Esophagus muscularis mucosa (tissue), 4 donors: ENCODE data around the gene SLAMF9.

ENCODE experiments used
- CTCF ChIP-seq, 3 experiments: fragments of 200-600 bp in 2 of 3; fragments of 450-650 bp in 1 of 3; sonication (generic) in 2 of 3; IDR thresholded peaks; one replicate each; pipeline ENCODE4 v1.5.1; 2017 to 2019; ENCODE audit warnings: antibody characterized with exemption in 3 of 3, mild to moderate bottlenecking in 2 of 3, moderate library complexity in 1 of 3
- EP300 ChIP-seq: sonication (generic); formaldehyde crosslinking; IDR thresholded peaks from one replicate; pipeline ENCODE4 v1.6.1; 2017; ENCODE audit warnings: antibody characterized with exemption
- POLR2A ChIP-seq: fragments of 450-650 bp; IDR thresholded peaks from one replicate; pipeline ENCODE4 v1.6.1; 2017; ENCODE audit warnings: antibody characterized with exemption, moderate library complexity, mild to moderate bottlenecking, low read depth
- POLR2AphosphoS5 ChIP-seq, 2 donors: sonication (generic); formaldehyde crosslinking; IDR thresholded peaks; one replicate each; pipeline ENCODE4 v1.6.1; 2017; ENCODE audit warnings: antibody characterized with exemption in 2 of 2

- TF ChIP-seq CTCF (IDR thresholded peaks at IDR 0.05) (no peak), POLR2AphosphoS5 (IDR thresholded peaks at IDR 0.05) (no peak), POLR2A (no peak), EP300 (no peak)
Observed at GRCh38 chr1:159962176-159962575, 8.1 kb upstream of the SLAMF9 start.
